HG02973 (cell line): ENCODE data around the gene LMOD3.
A peak's percentile ranks its signal among the peaks of the same experiment; 100 is the strongest.

Experiments used
- ATAC-seq: cut with Tn5 transposase; IDR thresholded peaks from one replicate; pipeline ENCODE4 v1.9.1; 2021; ENCODE audit warnings: moderate library complexity; ENCODE audit not compliant: unreplicated experiment

The LMOD3 gene

GRCh38 chr3:69065318-69065964 lies 57.0 kb downstream of the LMOD3 start:
- ATAC-seq = no peak

DNA sequence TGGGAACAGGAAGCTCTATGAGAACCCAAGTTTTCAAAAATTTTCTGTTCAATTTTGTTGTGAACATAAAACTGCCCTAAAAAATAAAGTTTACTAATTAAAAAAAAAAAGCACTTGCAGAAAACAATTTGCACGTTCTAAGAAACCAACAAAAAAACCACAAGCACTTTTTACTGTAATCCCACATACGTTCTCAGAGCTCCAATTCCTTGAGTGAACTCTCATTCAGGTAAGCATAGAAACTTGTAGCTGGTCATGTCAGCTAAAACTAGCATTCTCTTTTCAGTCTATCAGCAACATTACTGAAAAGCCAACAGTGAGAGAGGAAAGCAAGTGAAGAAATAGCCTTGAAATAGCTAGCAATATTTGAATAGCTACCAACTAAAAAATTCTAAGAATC lies 58.8 kb downstream of the LMOD3 start:
- no peak for ATAC-seq

- ATAC-seq = no peak
These were observed 62.7 kb downstream of the LMOD3 start for GRCh38 chr3:69059688-69060087.

GRCh38 chr3:69058947-69059224 lies 63.5 kb downstream of the LMOD3 start:
- no peak for ATAC-seq

DNA sequence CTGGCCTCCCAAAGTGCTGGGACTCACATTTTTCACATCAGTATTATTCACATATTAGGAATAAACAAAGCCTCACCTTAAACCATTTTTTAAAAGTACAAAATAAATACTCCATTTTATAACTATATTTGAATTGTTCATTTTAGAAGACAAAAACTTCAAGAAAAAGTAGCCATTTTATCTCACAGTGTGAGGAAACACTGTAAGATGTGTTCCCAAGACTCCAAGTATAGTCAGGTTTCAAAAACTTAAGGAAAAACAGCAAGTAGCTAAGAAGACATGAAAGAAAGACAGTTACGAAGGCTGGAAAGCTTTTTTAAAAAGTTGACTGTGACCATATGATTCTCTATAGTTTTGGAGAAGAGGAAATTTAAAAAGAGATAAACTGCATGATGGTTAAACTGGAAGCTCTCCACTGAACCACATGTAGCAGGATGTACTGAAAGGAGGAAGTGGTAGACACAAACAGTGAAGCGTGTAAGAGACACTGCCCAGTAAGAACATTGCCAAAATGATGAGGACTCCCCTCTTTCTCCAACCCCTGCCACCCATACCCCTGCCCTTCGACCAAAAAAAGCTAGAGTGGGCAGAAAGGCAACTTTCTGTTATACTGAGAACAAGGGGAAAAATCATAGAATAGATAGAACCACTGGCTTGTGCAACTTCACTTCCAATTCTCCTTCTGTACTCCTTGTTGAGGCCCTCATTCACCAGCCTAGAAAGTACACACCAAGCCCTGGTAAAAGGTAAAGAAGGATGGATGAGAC lies 64.0 kb downstream of the LMOD3 start:
- ATAC-seq = peak; percentile 96
